AG04449 (cell line): ENCODE data around the gene SORD.

Source experiments
- CTCF ChIA-PET: fragments of 350-600 bp; formaldehyde crosslinking; extraction: SDS; loops from one replicate; lab custom pipeline; 2021; ENCODE audit warnings: antibody characterized with exemption; lab: Yijun Ruan, JAX
- POLR2A ChIA-PET: fragments of 400-600, 350-600 bp; formaldehyde crosslinking; extraction: SDS; loops from one replicate; lab custom pipeline; 2020; ENCODE audit warnings: antibody characterized with exemption, inconsistent platforms; lab: Yijun Ruan, JAX
- DNase-seq: peaks from one replicate; pipeline ENCODE4 v3.0.0-alpha.2; 2010; ENCODE audit warnings: low read depth, low spot score
- H3K4me3 ChIP-seq: 2 replicates; pipeline ENCODE4 v1.5.1; 2011; ENCODE audit warnings: low read depth, mild to moderate bottlenecking, control low read depth, low read length
- TF ChIP-seq, protein P1 (sequence below): IDR thresholded peaks from one replicate; pipeline ENCODE4 v1.5.1; 2011; ENCODE audit warnings: mild to moderate bottlenecking, moderate library complexity, low read length, control low read depth, inconsistent platforms; ENCODE audit not compliant: insufficient read depth; ENCODE audit errors: missing control alignments

Gene SORD

DNA sequence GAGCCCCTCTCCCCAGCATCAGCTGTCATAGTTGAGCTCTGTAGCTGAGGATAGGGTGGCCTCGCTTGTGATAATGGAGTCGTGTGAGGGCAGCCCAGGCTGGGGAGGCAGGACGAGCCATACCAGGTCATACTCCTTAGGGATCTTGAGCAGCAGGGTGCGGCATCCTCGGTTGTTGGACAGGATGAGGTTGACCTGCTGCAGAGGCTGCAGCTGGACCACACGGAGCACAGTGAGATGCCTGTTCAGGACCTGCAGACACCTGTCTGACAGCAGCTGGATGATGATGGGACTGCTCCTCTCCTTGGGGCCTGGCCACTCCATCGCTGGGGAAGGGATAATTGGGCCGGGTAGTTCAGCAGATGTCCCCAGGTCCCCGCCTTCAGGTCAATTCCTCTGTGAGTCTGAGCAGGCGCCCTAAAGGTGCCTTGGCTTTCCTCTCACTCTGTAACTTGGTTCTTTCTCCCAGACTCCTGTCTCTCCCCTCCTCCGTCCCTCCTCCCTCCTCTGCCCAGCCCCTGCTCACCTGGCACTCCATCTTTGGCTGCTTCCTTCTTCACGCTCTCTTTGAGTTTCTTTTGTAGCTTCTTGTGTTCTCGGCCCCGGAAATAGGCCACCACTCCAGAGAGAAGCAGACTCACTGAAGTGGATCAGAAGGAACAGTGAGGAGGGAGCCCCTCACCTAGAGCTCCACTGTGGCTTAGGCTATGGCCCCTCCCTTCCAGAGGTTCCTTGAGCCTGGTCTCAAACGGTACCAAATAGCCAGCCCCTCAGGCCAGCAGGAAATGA, 83.2 kb downstream of the SORD start:
- CTCF ChIA-PET = interaction anchor here (0.8 to 3.6 kb wide), 3 partner anchors 12 to 51 kb away, joined by 3 to 23 read pairs (median 6); no protein-coding TSS in a partner anchor
- TF ChIP-seq, protein P1, sequence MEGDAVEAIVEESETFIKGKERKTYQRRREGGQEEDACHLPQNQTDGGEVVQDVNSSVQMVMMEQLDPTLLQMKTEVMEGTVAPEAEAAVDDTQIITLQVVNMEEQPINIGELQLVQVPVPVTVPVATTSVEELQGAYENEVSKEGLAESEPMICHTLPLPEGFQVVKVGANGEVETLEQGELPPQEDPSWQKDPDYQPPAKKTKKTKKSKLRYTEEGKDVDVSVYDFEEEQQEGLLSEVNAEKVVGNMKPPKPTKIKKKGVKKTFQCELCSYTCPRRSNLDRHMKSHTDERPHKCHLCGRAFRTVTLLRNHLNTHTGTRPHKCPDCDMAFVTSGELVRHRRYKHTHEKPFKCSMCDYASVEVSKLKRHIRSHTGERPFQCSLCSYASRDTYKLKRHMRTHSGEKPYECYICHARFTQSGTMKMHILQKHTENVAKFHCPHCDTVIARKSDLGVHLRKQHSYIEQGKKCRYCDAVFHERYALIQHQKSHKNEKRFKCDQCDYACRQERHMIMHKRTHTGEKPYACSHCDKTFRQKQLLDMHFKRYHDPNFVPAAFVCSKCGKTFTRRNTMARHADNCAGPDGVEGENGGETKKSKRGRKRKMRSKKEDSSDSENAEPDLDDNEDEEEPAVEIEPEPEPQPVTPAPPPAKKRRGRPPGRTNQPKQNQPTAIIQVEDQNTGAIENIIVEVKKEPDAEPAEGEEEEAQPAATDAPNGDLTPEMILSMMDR = no peak
- POLR2A ChIA-PET = no interaction called here
- no peak overlapping the region for H3K4me3 ChIP-seq
- DNase-seq = no peak

DNA sequence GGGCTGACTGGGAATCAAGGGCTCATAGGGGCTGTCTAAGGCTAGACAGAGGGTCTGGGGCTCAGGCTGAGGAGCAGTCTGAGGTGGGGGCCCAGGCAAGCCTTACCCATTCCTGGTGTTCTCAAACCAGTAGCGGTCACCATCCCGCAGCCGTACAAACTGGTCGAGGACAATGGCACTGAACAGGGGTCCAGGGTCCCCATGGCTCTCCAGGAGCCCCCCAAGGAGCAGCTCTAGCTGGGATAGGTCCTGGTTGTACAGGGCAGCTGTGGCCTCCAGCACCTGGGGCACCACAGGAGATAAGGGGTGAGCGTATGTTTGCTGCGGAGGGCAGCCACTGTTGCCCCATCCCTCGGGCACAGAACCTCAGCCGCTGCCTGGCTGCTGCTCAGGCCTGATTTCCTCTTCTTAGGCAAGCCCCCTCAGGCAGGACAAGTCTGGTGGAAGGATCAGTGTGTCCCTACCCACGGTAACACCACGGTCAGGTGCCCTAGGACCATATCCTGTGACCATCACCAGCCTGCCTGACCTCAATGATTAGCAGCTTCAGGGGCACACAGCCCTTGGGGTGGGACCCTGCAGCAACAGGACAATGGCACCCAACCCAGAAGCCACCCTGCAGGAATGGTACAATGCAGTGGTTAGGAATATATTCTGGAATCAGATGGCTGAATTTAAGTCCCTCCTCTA, 85.1 kb downstream of the SORD start:
- TF ChIP-seq, protein P1 = no peak
- H3K4me3 ChIP-seq = no peak overlapping the region
- no peak for DNase-seq
- POLR2A ChIA-PET = no interaction called here
- CTCF ChIA-PET = interaction anchor here (3.6 kb wide), 1 partner anchor 10 kb away, joined by 23 read pairs; no protein-coding TSS in a partner anchor

DNA sequence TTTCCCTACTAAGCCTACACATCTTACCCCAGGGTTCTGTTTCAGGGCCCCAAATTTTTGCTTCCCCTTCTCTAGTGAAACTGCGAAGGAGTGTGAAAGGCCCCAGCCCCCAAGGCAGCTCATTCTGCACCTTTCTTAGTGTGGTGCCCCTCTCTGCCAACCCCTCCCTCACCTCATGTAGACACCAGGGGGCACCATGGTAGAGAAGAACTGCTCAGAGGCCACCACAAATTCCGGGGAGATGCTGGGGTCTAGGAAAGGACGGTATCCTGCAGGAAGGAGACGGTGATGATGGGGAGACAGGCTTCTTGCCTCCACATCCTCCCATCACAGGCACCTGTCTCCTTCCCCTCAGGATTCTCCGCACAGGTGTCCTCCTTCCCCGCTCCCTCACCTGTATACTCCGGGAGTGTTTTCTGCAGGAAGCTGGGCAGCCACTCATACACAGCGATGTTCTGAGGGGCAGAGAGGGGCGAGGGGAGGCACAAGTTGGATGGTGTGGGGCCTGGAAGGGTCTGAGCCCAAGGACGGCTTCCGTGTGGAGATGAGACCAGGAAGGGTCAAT, 87.3 kb downstream of the SORD start:
- POLR2A ChIA-PET = no interaction called here
- TF ChIP-seq, protein P1 = no peak
- DNase-seq = no peak
- CTCF ChIA-PET = interaction anchor here (1.0 to 2.0 kb wide), 3 partner anchors 8 to 25 kb away, joined by 4 to 14 read pairs (median 5); no protein-coding TSS in a partner anchor
- no peak overlapping the region for H3K4me3 ChIP-seq

DNA sequence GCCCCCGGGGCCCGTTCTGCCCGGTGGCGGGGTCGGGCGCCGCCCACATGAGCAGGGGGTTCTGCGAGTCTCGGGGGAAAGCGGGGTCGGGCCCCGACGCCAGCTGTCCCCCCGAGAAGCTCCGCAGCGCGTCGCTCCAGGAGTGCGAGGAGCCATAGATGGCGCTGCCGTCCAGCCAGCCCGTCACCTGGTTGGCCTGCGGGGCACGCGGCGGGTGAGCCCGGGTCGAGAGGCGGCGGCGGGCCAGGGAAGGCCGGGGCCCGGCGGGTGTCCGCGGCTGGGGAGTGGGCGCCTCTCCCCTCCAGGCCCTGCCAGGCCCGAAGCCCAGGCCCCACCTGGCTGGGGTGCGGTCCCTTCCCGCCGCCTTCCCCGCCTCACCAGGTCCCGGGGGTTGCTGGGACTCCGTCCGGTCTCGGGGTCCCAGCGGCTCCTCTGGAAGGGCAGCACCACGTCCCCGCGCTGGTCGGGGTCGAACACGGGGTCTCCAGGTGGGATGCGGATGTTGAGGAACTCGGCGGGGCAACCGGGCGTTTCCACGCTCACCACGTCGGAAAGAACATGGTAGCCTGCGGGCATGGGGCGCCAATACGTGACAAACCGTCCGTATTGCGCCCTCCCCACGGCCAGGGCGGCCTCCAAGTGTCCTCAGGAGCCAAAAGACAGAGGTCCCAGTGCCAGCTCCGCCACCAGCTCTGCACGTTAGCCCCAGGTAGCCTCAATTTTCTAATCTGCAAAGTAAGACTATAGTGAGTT, 88.6 kb downstream of the SORD start:
- TF ChIP-seq, protein P1 = no peak
- CTCF ChIA-PET = interaction anchor here (1.0 to 2.7 kb wide), 2 partner anchors 10 to 15 kb away, joined by 3 to 16 read pairs; no protein-coding TSS in a partner anchor
- H3K4me3 ChIP-seq = no peak overlapping the region
- POLR2A ChIA-PET = no interaction called here
- DNase-seq = no peak

DNA sequence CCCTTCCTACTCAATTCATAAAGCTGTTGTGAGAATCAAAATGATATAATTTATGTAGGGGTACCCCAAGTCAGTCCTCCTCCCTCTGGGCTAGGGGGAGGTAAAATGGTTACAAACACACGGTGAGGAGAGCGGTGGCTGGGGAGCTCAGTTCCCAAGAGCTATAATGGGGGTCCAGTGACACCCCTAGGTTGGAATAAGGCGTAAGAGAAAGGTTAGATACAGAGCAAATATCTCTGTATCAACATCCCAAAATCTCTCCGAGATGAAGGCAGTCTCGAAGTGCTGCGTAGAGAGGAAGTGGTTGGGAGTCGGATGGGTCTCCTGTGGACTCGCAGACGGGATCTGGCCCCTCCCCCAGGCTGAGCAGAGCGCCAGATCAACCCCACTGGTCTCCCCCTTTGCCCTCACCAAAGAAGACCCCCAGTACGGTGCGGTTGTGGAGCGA, 89.2 kb downstream of the SORD start:
- H3K4me3 ChIP-seq = no peak overlapping the region
- TF ChIP-seq, protein P1 = no peak
- ChIA-PET CTCF (interaction anchor here (1.0 to 2.7 kb wide), 2 partner anchors 9 to 15 kb away, joined by 3 to 16 read pairs; no protein-coding TSS in a partner anchor), POLR2A (no interaction called here)
- DNase-seq = no peak
